Liver (tissue), 9 donors: ENCODE results near the gene TSTD2. TPM values are rescaled to one million over a fixed set of nuclear protein-coding genes. Genes with fewer than 3 reads are reported as not detected.

Experiments
- DNase-seq: peaks from one replicate; pipeline ENCODE4 v3.0.0-alpha.2; 2017; ENCODE audit warnings: low spot score
- H3K27ac ChIP-seq, 2 donors: one replicate each; pipeline ENCODE4 v1.7.0; 2013; ENCODE audit warnings: inconsistent platforms in 2 of 2, low read length in 2 of 2, control low read depth in 1 of 2, low read depth in 1 of 2, mild to moderate bottlenecking in 1 of 2
- H3K27me3 ChIP-seq, 4 donors: one replicate each; pipeline versions ENCODE4 v1.6.1 to v1.7.0; 2013; ENCODE audit warnings: low read length in 3 of 4, inconsistent platforms in 1 of 4, mild to moderate bottlenecking in 1 of 4, moderate library complexity in 1 of 4; ENCODE audit not compliant: control insufficient read depth in 4 of 4, insufficient read depth in 4 of 4
- H3K36me3 ChIP-seq, 4 donors: one replicate each; pipeline versions ENCODE4 v1.6.1 to v1.7.0; 2013; ENCODE audit warnings: low read length in 3 of 4, mild to moderate bottlenecking in 3 of 4, low read depth in 1 of 4, moderate library complexity in 1 of 4; ENCODE audit not compliant: control insufficient read depth in 4 of 4, insufficient read depth in 3 of 4
- H3K4me1 ChIP-seq, 4 donors: one replicate each; pipeline versions ENCODE4 v1.6.1 to v1.7.0; 2013; ENCODE audit warnings: low read length in 3 of 4, mild to moderate bottlenecking in 3 of 4, moderate library complexity in 1 of 4; ENCODE audit not compliant: control insufficient read depth in 4 of 4, insufficient read depth in 4 of 4
- H3K4me3 ChIP-seq, 3 donors: one replicate each; pipeline versions ENCODE4 v1.6.1 to v1.7.0; 2013; ENCODE audit warnings: low read length in 3 of 3, control low read depth in 1 of 3, low read depth in 1 of 3, mild to moderate bottlenecking in 1 of 3
- H3K9ac ChIP-seq, 2 donors: one replicate each; pipeline ENCODE4 v1.7.0; 2013; ENCODE audit warnings: low read length in 2 of 2, mild to moderate bottlenecking in 2 of 2, moderate library complexity in 2 of 2, control low read depth in 1 of 2, low read depth in 1 of 2
- H3K9me3 ChIP-seq, 4 donors: one replicate each; pipeline versions ENCODE4 v1.6.1 to v1.7.0; 2013; ENCODE audit warnings: low read length in 3 of 4; ENCODE audit not compliant: control insufficient read depth in 4 of 4
- CTCF ChIP-seq: fragments of 150-350 bp; IDR thresholded peaks from 2 replicates; pipeline ENCODE4 v1.5.1; 2017; ENCODE audit warnings: improper control_type of control experiment, low read depth, low read length; ENCODE audit not compliant: missing input control
- EGR1 ChIP-seq, 2 donors: IDR thresholded peaks; 2 replicates each; pipeline ENCODE4 v1.6.1; 2016 to 2018; ENCODE audit warnings: antibody characterized with exemption in 2 of 2, low read depth in 2 of 2
- FOXA1 ChIP-seq: IDR thresholded peaks from 2 replicates; pipeline ENCODE4 v1.6.1; 2016; ENCODE audit warnings: antibody characterized with exemption
- GABPA ChIP-seq, 2 donors: IDR thresholded peaks in 1 of 2; conservative IDR thresholded peaks in 1 of 2; 2 replicates each; pipeline ENCODE4 v1.6.1; 2016; ENCODE audit warnings: antibody characterized with exemption in 2 of 2, mild to moderate bottlenecking in 1 of 2, moderate library complexity in 1 of 2
- HNF4A ChIP-seq, 2 donors: conservative IDR thresholded peaks; 2 replicates each; pipeline ENCODE4 v1.6.1; 2016; ENCODE audit warnings: antibody characterized with exemption in 2 of 2, mild to moderate bottlenecking in 2 of 2
- HNF4G ChIP-seq: IDR thresholded peaks from 2 replicates; pipeline ENCODE4 v1.6.1; 2016; ENCODE audit warnings: antibody characterized with exemption
- JUND ChIP-seq, 2 donors: IDR thresholded peaks; 2 replicates each; pipeline ENCODE4 v1.6.1; 2016; ENCODE audit warnings: antibody characterized with exemption in 2 of 2
- NR2F2 ChIP-seq: IDR thresholded peaks from 2 replicates; pipeline ENCODE4 v1.6.1; 2016; ENCODE audit warnings: antibody characterized with exemption
- REST ChIP-seq: IDR thresholded peaks from 2 replicates; pipeline ENCODE4 v1.6.1; 2016; ENCODE audit warnings: antibody characterized with exemption, mild to moderate bottlenecking
- RXRA ChIP-seq, 2 donors: IDR thresholded peaks; 2 replicates each; pipeline ENCODE4 v1.6.1; 2017 to 2018; ENCODE audit warnings: antibody characterized with exemption in 2 of 2, mild to moderate bottlenecking in 1 of 2
- SP1 ChIP-seq: IDR thresholded peaks from 2 replicates; pipeline ENCODE4 v1.6.1; 2018; ENCODE audit warnings: antibody characterized with exemption, mild to moderate bottlenecking
- TAF1 ChIP-seq: conservative IDR thresholded peaks from 2 replicates; pipeline ENCODE4 v1.6.1; 2016; ENCODE audit warnings: antibody characterized with exemption, mild to moderate bottlenecking
- YY1 ChIP-seq: IDR thresholded peaks from 2 replicates; pipeline ENCODE4 v1.6.1; 2016; ENCODE audit warnings: antibody characterized with exemption, mild to moderate bottlenecking
- ZBTB33 ChIP-seq: IDR thresholded peaks from 2 replicates; pipeline ENCODE4 v1.6.1; 2016; ENCODE audit warnings: antibody characterized with exemption
- WGBS: extraction: QIAGEN DNeasy Blood & Tissue Kit; methylation state at CpG from one replicate; pipeline ENCODE4 v1.1.7; 2013; 5-methylcytosine and 5-hydroxymethylcytosine counted together
- polyA plus RNA-seq, 2 donors: library from polyadenylated mRNA; stranded (reverse) in 1 of 2; unstranded in 1 of 2; fragments of 200-250 nt in 1 of 2; fragments of >200 nt in 1 of 2; fragmentation: Nextera tagmentation in 1 of 2; extraction: Ambion mirVana in 1 of 2; gene quantifications; one replicate each; pipeline versions ENCODE4 v1.2.1 to v1.2.3, GENCODE V29; 2013 to 2015
- total RNA-seq, 2 donors: library from RNA; depleted of rRNA; stranded (reverse); fragments of >200 nt; gene quantifications; one replicate each; pipeline ENCODE4 v1.2.3, GENCODE V29; 2014
- donor health status: healthy.
- donor health status: healthy.
- donor health status: healthy.
- donor health status: healthy.
- donor health status: healthy.

Gene TSTD2
- total and polyA plus RNA-seq, 4 donors = 4.6 to 13.8 (median 7.1) TPM

- no peak for TF ChIP-seq CTCF
- WGBS = 90% methylated on average over 7 of the region's 7 CpGs
- Histone ChIP-seq H3K4me3 (no peak overlapping the region), H3K27ac (no peak overlapping the region), H3K4me1 (peaks cover 0 to 4% (median 2%) of the 10 kb centered on the region in 4 donors), H3K9ac (no peak overlapping the region), H3K9me3 (no peaks in the 10 kb centered on the region), H3K27me3 (no peaks in the 10 kb centered on the region), H3K36me3 (peaks cover 11 to 57% (median 46%) of the 10 kb centered on the region in 4 donors)
- no peak for DNase-seq
These were observed 31.8 kb downstream of the TSTD2 start for GRCh38 chr9:97601228-97601898.

- H3K27ac ChIP-seq = no peak overlapping the region
- no peaks in the 10 kb centered on the region for H3K27me3 ChIP-seq
- 97% methylated on average over 8 of the region's 8 CpGs for WGBS
- DNase-seq = no peak
- TF ChIP-seq GABPA (IDR thresholded peaks at IDR 0.05 in 1 of 2, conservative IDR thresholded peaks at IDR 0.05 in 1 of 2) (no peak), YY1 (no peak), RXRA (IDR thresholded peaks at IDR 0.05) (no peak), TAF1 (no peak), FOXA1 (no peak), SP1 (no peak), REST (no peak), JUND (IDR thresholded peaks at IDR 0.05) (no peak), EGR1 (IDR thresholded peaks at IDR 0.05; ENCODE audit: low read depth in 2 of 2) (no peak), NR2F2 (no peak), HNF4G (no peak), HNF4A (conservative IDR thresholded peaks at IDR 0.05) (no peak), ZBTB33 (no peak), CTCF (no peak)
- no peaks in the 10 kb centered on the region for H3K9me3 ChIP-seq
- peaks cover 0 to 4% (median 2%) of the 10 kb centered on the region in 4 donors for H3K4me1 ChIP-seq
- H3K36me3 ChIP-seq = peaks cover 9 to 55% (median 43%) of the 10 kb centered on the region in 4 donors
- no peak overlapping the region for H3K4me3 ChIP-seq
- H3K9ac ChIP-seq = no peak overlapping the region
These were observed 32.5 kb downstream of the TSTD2 start for GRCh38 chr9:97600531-97601227.
